HG03378 (cell line): ENCODE data around the gene RNF130.

ENCODE experiments used
- ATAC-seq: cut with Tn5 transposase; IDR thresholded peaks from one replicate; pipeline ENCODE4 v1.9.1; 2021; ENCODE audit warnings: mild to moderate bottlenecking, moderate library complexity; ENCODE audit not compliant: unreplicated experiment

The RNF130 gene, protein sequence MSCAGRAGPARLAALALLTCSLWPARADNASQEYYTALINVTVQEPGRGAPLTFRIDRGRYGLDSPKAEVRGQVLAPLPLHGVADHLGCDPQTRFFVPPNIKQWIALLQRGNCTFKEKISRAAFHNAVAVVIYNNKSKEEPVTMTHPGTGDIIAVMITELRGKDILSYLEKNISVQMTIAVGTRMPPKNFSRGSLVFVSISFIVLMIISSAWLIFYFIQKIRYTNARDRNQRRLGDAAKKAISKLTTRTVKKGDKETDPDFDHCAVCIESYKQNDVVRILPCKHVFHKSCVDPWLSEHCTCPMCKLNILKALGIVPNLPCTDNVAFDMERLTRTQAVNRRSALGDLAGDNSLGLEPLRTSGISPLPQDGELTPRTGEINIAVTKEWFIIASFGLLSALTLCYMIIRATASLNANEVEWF

DNA sequence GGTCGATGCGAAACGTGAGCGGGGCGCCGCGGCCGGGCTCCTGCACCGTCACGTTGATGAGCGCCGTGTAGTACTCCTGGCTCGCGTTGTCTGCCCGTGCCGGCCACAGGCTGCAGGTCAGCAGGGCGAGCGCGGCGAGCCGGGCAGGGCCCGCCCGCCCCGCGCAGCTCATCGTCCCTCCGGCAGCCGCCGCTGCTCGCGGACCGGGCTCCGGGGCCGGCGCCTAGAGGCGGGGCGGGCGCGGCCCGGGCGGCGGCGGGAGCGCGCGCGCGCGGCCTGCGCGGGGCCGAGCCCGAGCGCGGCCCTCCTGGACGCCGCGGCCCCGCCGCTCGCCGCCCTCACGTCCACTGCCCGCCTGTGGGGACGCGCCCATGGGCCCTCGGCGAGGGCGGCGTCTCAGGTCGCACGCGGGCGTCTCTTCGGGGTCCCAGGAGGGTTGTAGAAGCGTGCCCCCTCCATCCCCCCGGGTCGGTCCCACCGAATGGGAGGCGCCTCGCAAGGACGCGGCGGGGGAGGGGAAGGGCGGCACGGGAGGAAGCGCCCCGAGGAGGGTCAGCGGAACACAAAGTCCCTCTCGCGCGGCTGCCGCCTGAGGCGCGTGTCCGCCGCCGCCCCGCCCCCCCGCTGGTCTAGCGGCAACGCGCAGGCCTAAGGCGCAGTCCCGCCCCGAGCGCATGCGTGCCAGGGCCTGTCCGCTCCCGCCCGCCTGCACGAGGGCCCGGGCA lies at the start of gene RNF130:
Gene RNF130 (minus strand): TSS at position 229 of the 725 bp plus-strand sequence. CDS start 57 bp downstream, at position 172.
- no peak for ATAC-seq

DNA sequence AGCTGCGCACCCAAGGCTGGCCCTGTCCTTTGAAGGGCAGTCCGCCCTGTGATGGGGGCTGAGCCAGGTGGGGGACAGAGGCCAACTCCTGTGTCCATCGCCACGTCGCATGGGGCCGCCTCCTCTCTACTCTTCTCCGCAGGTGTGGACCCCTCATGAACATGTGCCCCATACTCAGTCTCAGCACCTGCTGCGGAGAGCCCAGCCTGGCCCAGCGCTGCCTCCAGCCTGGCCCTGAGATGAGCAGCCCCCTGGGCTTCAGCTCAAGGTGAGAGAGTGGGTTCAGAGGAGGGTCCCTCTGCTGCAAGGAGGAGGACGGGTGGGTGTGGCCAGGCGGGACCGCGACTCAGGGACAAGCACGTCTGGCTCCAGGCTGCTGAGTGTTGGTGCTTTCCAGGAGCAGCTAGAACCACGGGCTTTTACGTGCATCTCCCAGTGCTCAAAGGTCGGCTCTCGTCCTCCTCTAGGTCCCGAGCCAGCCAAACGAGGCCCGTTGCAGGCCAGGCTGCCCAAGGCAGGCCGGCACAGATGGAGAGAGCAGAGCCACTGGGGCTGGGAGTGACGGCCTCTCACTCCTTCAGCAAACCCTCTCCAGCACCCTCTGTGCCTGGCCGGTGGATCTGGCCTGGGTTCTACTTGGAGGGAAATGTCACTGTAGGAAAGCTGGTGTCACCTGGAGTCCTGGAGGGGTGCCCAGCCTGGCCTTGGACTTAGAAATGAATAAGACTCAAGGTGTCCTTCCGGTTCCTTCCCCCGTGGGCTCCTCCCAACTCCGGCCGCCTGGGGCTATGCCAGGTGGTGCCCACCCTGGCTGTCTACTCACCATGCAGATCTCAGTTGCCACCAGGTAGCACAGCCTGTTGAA lies 48.9 kb upstream of the RNF130 start:
- ATAC-seq, result no peak

- no peak for ATAC-seq
These were observed 48.3 kb upstream of the RNF130 start for GRCh38 chr5:180119903-180120236.

DNA sequence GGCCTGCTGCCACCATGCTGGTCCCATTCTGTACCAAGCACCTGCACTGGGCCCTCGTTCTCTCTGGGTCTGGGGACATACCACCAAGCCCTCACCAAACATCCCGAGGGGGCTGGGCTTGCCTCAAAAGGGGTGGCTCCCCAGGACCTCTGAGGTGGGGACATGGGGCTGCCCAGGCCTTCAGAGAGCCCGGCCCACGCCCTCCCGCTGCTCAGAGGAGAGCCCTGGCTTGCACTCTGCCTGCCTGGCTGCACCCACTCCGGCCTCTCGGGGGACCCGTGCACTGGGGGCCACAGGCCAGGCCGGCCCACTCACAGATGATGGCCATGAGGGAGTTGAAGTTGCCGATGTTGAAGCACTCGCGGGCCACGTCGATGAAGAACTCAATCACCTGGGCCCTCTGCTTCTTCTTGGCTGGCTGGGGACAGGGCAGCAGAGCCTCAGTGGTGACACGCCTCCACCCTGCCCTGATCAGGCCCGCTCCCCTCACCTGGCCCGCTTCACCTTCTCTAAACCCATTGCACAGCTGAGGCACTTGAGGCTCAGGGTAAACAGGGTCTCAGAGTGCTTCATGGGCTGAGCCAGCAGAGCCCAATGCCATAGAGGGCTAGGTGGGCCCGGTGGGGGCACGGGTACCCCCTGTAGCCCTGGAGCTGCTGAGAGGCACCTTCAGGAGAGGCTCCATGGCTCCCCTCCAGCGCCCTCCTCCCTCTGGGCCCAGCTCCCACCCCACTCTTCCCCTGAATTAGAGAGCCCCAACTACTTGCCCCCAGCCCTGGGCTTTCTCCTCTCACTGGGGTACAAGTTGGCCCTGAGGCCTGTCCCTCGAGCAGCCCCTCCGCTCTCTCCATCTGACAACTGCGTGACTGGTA lies 47.7 kb upstream of the RNF130 start:
- ATAC-seq, result no peak

GRCh38 chr5:180118391-180118791 lies 46.8 kb upstream of the RNF130 start:
- no peak for ATAC-seq

DNA sequence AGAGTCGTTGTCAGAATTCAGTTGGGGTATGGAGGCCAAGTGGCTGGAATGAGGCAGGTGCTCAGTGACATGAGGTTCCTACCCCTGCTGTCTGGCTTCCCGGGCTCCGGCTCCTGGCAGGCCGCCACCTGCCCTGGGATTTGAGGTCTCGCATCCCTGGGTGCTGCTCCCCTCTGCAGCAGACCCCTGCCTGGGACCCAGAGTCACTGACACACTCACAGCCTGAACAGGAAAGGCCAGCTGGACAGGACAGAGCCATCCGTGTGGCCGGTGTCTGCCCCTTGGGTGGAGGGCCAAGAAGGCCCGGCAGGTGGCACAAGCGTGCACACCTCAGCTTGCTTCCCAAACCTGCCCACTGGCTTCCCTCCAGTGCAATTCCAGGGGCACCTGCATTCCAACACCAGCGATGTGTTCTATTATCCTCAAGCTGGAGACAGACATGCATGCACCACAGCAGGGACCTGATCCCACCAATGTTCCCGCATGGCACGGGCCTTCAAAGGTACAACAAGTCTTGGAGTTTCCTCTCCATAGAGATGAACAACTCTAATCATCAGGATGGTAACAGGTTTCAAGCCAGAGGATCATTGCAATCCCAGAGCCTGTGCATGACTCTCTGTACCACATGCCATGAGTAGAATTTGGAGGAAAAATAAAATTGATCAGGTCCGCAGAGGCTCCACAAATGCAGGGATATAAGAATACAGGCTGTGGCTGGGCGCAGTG lies 45.6 kb upstream of the RNF130 start:
- ATAC-seq, result no peak

- ATAC-seq, result no peak
These were observed 44.8 kb upstream of the RNF130 start for GRCh38 chr5:180116077-180116999.

DNA sequence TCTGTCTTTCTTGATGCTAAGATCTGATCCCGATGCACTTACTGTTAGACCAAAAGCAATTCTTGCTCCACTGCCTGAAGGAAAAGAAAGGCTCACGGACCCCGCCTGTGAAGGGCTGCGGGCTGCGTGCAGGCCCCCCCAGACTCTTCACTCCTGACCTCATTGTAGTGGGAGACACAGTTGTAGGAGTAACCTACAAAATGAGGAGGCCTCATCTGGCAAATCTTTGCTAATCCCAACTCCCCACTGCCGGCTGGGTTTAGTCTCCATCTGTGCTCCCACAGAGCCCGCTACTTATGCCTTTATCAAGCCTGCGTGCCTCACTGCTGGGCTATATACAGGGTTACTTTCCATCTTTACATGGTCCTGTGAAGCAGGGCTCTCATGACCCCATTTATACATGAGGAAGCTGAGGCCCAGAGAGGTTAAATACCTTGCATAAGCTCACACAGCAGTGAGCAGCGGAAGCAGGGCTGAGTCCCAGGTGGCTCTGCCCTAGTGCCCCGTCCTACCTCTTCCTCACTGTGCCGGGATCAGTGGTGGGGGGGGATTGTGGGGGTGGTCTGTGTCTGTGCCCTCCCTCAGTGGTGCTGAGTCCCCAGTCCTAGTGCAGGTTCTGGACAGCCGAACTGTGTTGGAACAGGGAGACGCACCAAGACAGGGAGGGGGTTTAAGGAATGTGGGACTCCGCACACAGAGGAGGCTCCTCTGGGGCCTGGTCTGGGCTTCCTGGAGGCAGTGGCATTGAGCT lies 43.9 kb upstream of the RNF130 start:
- no peak for ATAC-seq

- ATAC-seq, result no peak
These were observed 42.9 kb upstream of the RNF130 start for GRCh38 chr5:180114304-180115003.

DNA sequence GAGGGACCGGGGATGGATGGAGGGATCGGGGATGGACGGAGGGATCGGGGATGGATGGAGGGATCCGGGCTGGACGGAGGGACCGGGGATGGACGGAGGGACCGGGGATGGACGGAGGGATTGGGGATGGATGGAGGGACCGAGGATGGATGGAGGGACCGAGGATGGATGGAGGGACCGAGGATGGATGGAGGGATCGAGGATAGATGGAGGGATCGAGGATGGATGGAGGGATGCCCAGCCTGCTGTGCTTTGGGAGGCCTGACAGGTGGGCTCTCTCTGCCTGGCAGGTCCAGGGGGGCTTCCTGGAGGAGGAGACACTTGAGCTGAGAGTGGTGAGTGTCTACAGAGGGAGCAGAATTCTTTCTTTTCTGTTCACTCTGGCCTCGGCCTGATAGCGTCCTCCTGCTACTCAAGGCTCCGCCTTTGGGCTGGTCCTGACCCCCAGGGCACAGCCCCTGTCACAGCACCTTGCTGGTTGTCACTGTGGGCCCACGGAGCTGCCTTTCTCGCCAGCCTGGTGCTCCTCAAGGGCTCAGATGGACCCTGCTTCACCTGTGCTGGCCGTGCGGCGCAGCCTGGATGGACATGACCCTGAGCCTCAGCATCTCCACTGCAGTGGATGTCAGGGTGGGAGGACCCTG lies 42.2 kb upstream of the RNF130 start:
- no peak for ATAC-seq

DNA sequence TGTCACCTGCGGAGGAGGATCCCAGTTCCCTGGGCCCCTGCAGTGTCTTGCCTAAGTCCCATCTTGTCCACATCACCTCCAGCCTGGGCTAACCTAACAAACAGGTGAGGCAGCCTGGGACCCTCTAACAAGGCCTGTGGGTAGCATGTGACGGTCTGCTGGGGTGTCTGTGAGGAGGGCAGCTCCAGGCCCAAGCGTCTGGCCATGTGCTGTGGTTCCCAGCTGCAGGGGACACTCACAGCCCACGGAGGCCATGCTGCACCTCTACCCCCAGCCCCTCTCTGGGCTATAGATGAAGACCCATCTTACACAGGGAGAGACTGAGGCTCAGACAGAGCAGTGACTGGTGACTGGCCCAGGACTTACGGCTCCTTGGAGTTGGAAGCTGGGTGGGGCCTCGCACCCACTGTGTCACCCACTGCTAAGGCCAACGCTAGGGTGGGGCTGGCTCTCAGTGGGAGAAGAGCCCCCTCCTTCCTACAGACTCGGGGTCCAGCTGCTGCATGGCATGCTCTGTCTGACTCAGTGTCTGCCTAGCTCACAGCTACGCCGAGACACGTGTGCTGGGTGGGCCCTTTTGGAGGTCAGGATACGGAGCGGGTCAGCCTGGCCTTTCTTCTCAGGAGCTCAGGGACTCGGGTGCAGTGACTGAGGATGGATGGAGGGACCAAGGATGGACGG lies 40.8 kb upstream of the RNF130 start:
- no peak for ATAC-seq

DNA sequence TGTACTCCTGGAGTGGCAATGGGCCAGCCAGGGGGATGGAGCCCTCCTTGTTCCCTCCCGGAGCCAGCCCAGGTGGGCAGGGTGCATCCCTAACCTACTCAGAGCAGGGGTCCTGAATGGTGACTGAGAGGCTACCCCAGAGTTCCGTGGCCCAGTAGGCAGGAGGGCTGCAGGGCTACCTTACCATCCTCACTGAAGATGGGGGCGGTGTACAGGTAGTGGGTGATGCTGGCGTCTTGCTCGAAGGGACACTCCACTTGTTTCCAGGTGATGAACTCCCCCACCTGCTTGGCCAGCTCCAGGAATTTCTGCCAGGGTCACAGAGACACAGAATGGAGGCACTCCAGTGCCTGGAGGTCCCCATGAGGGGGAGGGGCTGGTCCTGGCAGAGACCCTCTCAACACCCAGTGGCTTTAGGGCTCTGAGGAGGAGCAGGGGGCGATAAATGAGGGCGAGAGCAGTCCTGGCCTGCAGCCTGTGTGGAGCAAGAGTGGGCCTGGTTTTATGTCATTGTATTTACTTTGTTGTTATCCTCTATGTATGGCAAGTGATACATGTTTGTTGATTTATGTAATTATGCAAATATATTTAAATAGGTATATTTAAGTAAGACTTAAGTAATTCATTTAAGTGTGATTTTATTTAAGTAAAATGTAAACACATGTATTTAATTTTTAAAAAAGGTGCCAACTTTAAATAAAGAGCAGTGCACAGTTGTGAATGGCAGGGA lies 39.9 kb upstream of the RNF130 start:
- ATAC-seq, result no peak

DNA sequence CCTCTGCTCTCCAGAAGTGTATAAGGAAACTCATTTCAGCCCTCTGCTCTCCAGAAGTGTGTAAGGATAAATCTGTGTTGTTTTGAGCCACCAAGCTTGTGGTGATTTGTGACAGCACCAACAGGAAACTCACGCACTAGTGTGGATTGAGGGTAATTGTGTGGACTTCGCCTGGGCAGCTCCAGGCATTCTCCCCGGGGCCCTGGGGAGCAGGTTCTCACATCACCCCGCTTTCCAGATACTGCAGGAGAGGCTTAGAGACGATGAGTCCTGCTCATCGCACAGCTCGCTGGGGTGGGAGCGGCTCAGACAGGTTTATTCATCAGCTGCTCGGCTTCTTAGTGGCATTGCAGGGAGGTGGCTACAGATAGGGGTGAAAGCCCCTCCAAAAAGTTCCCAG lies 38.4 kb upstream of the RNF130 start:
- ATAC-seq, result no peak

GRCh38 chr5:180107005-180107404 lies 35.4 kb upstream of the RNF130 start:
- ATAC-seq, result no peak

DNA sequence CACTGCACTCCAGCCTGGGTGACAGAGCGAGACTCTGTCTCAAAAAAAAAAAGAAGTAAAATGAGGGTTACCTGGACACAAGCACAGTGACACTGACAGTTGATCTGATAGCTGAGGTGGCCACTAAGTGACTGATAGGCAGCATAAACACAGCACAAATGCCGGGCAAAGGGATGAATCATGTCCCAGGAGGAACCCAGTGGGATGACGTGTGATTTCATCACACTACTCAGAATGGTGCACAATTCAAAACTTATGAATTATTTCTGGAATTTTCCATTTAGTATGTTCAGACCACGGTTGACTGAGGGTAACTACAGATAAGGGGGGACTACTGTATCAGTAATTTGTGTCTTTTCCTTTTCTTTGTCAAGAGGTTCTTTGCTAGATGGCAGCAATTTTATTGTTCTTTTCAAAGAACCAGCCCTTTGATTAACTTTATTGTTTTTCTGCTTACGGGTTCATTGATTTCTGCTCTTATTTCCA lies 34.3 kb upstream of the RNF130 start:
- ATAC-seq, result no peak

GRCh38 chr5:180104168-180104530 lies 32.6 kb upstream of the RNF130 start:
- no peak for ATAC-seq
